GM21390 (cell line): ENCODE measurements around the gene GSG1.
"Not testable (repeated sequence)": the region's sequence is repeated elsewhere in the genome, so short reads cannot be mapped to it uniquely, and the experiment has no call there.

ENCODE experiments used
- ATAC-seq: cut with Tn5 transposase; IDR thresholded peaks from one replicate; pipeline ENCODE4 v1.9.1; 2021; ENCODE audit not compliant: unreplicated experiment

GSG1 gene

DNA sequence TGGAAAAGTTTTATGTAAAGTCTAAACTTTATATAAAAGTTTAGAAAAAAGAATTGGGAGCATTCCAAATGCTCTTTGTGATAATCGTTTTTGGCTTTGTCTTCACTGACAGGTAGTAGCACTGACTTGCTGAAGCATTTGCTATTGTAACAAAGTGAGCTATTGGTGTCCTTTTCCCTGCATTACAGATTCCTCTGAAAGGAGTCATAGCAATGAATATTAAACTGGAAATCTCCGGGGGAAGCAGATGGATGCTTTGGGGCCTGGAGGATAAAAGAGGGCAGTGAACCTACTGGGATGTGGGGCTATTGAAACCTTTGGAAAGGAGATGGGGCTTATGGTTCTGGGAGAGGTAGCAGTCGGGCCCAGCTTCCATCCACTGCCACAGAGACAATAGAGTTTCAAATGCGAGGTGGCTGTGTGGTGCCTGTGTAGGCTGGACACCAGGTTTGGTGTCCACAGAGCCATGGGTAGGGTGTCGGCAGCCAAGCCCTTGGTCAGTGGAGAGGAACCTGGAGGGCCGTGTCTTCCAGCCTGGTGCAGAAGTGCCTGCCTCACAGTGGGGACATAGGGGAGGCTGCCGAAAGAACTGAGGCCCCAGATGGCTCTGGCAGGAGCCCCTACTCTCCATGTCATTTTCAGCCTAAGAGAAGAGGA is 10.1 kb downstream of the GSG1 start:
- ATAC-seq, result no peak

- ATAC-seq, result no peak
Measured at GRCh38 chr12:13091832-13092231, 11.6 kb downstream of the GSG1 start.

DNA sequence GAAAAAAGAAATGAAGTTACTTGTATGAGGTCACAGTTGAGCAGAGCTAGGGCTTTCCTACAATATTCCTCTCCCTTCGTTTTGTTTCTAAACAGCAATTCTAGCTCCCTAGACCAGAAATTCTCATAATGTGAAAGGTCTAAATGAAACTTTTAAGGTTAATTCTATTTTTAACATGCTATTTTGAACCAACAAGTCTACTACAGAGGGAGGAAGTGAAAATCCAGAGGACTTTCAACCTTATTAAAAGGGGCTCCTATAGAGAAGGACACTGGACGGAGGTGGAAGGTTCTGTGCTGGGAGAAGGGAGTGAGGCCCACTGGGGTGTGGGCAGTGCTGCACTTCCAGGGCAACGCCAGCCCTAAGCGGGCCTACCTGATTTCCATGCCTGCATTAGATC is 13.4 kb downstream of the GSG1 start:
- no peak for ATAC-seq

DNA sequence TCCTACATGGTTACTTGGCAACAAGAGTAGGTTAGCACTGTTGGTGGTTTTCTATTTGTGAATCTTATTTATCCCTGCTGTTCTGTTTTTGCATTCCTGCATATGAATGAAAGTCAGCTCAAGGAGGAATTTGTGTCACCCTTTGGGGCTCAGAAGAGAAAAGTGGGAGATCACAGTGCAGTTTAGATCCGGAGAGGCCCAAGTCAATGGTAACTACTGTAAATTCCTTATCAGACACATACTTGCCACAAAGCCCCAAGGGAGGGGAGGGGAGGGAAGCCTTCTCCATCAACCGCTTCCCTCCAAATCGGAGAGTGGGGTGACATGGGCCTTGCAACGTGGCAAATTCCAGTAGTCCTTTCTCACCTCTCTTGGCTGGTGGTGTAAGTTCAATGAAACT is 15.0 kb downstream of the GSG1 start:
- no peak for ATAC-seq

GRCh38 chr12:13087766-13088165 is 15.7 kb downstream of the GSG1 start:
- ATAC-seq, result no peak

DNA sequence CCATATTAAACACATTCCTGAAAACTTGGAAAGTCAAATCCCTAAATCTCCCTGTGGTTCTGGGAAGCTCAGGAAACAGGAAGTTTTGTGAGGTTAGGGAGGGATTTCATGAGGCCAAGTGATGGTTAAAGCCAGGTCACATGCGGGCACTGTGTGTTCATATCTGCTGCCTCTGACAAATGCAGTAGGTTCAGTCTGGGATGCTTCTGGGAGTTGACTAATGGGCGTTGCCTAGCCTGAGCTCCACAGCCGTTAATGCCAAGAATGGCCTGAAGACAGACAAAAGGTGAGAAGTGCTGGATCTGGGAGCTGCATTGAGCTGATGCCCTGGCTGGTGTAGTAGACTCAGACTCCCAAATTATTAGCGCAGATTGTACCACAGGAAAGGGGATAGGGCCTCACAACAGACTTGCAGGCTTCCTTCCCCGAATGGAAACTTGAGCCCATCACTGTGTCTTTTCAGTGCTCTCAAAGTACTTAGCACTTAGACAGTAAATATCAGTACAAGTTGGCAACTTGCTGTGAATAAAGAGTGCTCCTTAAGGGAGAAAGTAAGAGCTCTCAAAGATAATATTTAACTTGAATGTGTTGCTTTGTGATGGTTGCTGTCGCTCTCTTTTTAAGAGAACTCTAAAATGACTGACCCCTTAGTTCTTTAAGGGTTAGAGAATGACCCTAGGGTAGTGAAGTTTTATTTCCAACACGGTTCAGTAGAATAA is 17.3 kb downstream of the GSG1 start:
- no peak for ATAC-seq

- no peak for ATAC-seq
Measured at GRCh38 chr12:13084898-13085640, 18.4 kb downstream of the GSG1 start.

DNA sequence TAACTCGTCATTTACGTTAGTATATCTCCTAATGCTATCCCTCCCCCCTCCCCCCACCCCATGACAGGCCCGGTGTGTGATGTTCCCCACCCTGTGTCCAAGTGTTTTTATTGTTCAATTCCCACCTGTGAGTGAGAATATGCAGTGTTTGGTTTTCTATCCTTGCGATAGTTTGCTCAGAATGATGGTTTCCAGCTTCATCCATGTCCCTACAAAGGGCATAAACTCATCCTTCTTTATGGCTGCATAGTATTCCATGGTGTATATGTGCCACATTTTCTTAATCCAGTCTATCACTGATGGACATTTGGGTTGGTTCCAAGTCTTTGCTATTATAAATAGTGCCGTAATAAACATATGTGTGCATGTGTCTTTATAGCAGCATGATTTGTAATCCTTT is 19.8 kb downstream of the GSG1 start:
- not testable (repeated sequence) for ATAC-seq

DNA sequence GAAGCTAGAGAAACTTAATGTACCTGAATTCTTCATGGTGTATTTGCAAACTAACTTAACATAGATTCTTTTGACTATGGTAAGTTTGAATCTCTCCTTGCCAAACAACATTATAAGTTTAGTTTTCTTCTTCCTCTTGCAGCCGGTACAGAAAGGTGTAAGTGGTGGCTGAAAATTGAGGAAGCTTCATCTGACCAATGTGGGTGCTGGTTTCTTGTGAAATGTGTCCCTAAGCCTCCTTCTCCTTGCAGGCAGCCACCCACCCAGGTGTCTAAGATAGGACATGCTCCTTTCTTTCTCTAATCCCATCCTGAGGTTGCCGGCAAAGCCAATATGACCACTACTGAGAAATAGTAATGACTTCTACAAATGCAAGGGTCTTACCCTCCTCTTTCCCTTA is 20.6 kb downstream of the GSG1 start:
- no peak for ATAC-seq

GRCh38 chr12:13080266-13080665 is 23.2 kb downstream of the GSG1 start:
- ATAC-seq, result no peak

- ATAC-seq, result no peak
Measured at GRCh38 chr12:13079440-13079906, 24.0 kb downstream of the GSG1 start.

- ATAC-seq, result no peak
Measured at GRCh38 chr12:13075786-13076570, 27.5 kb downstream of the GSG1 start.

GRCh38 chr12:13075118-13075480 is 28.4 kb downstream of the GSG1 start:
- no peak for ATAC-seq

DNA sequence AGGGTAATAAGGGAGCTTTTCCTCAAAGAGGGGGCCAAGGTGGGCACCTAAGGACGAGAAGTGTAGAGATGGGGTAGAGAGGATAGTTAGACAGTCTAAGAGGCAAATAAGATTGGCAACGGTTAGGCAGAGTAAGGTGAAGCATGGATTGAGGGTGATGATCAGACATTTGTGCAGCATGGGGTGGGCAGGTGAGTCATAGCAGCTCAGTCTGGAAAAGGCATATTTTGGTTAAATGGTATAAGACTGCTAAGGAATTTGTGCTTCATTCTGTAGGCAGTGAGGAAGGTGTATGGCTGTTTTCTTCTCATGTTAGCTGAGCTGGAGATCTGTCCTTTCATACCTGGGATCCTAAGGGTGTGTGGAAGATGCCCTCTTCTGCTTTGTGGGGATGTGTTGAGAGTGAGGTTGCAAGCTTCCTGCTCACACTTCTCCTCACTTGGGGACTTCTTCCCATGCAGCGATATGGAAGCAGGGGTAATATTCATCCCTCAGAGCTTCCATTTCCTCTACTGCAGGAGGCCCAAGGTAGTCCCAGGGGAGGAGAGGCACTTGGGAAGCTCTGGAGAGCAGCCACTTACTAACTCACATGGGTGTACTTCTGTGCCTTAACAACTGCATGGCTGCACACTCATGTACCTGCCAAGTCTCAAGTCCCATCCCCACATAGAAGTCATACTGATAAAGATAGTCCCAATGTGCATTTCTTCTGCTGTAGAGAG is 28.9 kb downstream of the GSG1 start:
- no peak for ATAC-seq

- no peak for ATAC-seq
Measured at GRCh38 chr12:13073173-13073572, 30.3 kb downstream of the GSG1 start.

GRCh38 chr12:13071305-13072280 is 31.9 kb downstream of the GSG1 start:
- ATAC-seq, result no peak

DNA sequence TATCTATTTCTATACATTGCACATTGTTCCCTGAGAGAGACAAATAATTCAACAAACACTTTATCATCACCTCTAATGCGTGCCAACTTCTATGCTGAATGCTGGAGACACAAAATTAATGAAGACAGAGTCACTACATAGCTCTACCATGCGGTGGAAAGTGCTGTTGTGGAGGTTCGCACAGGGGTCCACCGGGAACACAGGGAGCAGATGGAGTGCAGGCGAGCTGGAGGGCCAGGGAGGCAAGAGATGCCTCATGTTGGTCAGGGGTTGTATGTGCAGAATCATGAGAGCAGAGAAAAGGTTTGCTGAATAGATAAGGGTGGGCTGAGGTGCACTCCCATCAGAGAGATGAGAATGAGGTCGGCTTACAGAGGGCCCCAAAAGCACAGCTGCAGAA is 34.1 kb downstream of the GSG1 start:
- ATAC-seq, result no peak

DNA sequence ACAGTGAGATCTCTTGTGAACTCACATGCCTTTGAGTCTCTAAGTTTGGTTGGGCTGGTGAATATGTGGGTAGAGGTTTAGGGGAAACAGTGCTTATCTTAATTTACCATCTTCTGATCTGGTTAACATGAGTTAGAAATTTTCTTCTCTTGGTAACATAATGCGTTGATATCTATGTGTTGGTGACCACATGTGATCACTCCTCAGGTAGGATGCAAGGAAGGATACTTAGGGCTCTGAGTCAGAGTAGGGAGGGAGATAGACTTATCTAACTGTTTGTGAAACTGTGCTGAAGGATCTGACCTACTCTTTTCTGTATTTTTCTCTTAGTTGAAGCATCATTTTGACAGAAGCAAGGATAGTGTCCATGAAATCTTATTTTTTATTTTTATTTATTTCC is 36.1 kb downstream of the GSG1 start:
- ATAC-seq, result no peak

DNA sequence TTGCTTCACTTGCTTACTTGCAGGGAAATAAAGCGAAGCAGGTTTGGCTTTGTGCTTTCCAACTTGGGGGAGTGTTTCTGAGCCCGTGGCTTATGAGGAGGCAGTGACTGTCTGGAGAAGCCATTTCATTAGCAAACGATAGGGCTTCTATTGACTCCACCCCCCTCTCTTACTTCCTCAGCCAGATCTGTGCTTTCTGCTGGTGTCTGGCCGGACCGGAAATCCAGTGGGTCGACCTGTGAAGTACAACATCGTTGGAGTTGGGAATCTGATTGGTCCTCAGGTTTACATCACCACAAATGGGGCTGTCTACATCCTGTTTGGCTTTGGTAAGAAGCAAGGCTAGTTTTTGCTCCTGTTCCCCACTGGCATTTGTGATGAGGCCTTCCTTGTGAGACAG is 37.0 kb downstream of the GSG1 start:
- ATAC-seq, result no peak

GRCh38 chr12:13066014-13066413 is 37.5 kb downstream of the GSG1 start:
- no peak for ATAC-seq
